ENCODE data around the gene LHX4.
A peak's percentile ranks its signal among the peaks of the same experiment; 100 is the strongest.

The LHX4 gene

DNA sequence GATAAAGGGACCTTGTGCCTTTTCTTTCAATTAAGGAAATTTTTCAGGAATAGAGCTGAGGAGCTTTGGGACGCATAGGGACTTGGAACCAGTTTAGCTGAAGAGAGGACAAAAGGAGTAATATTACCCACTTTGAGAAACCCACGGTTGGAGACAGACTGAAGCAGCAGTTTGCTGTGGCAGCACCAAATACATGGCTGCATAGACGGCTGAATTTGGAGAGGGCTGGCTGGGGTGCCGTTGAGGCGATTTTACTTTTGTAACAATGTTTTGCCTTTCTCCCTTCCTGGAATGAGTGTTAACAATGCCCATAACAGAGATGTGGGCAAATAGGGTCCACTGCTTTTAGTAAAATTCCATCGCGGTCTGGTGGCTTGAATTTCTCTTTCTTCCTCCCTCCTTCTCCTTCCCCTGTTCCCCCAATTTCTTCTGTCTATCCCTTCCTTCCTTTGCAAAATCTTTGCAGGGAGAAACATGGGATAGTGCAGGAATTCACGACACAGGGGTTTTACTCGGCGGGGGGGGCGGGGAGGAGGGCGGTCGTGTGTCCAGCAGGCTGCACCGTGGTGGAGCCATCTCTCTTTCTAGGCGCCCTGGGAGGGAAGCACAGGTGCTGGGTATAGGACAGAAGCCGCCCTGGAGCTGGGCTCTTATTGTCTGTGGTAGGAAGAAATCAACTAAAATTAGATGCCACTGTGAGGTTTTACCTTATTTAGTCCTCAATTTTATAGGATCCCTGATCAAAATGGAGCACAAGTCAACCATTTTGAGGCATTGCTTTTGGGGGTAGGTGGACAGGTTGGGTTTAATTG is 6.8 kb downstream of the LHX4 start:
- in situ Hi-C loops (cut with MboI; ENCODE audit: low pct_unique_long_range_greater_than_20kb, low sequenced_read_pairs) = no loop called here
- no peak for DNase-seq

DNA sequence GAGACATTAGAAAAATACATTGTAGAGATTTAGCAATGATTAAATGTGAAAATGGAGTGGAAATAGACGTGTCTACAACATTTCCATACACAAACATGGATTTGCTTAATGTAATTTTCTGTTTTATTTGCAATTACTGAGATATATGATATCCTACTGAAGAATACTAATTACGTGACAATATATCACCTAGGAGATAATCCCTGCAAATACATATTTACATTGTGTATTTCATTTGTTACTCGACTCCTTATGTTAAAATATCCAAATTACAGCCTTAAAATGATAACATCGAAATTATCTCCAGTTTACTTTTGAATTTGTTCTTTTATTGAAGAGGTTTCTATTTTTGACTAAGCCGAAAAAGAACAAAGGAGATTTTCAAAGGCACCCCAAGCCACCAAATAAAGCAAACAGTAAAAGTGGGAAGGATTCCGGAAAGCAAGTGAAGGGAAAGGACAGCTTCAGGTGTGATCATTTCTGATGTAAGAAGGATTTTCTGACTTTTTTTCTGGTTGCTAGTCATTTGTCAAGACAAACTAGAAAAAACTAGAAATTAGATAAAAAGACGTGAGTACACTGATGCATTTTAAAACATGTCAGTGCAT is 7.9 kb downstream of the LHX4 start:
- no peak for DNase-seq
- in situ Hi-C loops (cut with MboI; ENCODE audit: low pct_unique_long_range_greater_than_20kb, low sequenced_read_pairs) = no loop called here

DNA sequence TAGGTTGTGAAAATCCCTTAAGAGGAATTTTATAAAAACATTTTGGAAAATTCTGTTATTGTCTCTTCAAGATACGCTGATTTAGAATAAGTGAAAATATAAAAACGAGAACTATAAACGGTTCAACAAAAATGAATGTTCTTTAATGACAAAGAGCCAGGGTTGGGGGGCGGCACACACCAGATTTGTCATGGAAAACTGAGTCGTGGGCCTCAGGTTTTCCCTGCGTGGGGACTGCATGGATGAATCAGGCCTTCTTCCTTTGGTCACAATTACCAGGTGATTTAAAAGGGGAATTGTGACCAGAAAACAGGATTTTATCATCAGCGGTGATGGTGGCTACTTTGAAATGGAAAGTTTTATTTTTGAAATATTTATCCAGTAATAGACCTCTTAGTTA is 8.6 kb downstream of the LHX4 start:
- in situ Hi-C loops (cut with MboI; ENCODE audit: low pct_unique_long_range_greater_than_20kb, low sequenced_read_pairs) = no loop called here
- no peak for DNase-seq

DNA sequence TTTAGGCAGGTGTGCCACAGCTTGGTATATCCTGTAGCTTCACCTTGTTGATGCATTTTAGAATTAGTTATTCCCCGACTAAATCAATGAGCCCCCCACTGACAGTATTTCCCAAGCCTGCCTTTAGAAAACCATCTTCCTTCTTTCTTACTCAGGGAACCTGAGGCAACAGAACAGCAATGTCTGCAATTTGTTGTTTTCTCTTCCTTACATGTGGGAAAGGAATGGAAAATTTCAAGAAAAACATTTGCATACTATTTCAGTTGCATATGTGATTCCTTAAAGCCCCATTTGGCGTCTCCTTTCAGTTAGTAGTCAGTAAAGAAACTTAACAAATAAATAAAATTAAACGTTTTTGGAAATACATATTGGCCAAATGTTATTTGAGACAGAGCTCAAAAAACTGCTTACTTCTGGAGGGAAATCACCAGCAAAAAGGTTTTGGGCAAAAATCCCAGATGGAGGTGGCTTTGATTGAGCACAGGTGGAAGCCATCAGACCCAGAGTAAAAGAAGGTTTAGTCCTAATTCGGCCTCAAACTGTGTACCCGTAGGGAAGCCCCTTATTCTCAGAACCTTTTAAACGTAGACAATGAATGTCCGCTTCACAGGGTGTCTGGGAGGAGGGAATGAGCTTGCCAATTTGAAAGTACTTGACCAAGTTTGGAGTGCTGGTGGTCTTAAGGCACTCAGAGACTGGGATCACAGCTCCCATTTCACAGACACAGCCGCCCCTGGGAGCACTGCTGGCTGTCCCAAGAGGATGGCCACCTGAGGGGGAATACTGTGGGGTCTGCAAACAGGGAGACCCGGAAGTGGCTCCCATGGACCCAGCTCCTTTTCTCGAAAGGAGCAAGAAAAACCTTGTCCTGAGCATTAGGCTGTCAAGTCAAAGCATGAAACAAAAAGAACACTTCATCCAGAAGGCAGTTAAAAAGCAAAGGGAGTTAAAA is 9.4 kb downstream of the LHX4 start:
- in situ Hi-C loops (cut with MboI; ENCODE audit: low pct_unique_long_range_greater_than_20kb, low sequenced_read_pairs) = no loop called here
- DNase-seq = no peak

DNA sequence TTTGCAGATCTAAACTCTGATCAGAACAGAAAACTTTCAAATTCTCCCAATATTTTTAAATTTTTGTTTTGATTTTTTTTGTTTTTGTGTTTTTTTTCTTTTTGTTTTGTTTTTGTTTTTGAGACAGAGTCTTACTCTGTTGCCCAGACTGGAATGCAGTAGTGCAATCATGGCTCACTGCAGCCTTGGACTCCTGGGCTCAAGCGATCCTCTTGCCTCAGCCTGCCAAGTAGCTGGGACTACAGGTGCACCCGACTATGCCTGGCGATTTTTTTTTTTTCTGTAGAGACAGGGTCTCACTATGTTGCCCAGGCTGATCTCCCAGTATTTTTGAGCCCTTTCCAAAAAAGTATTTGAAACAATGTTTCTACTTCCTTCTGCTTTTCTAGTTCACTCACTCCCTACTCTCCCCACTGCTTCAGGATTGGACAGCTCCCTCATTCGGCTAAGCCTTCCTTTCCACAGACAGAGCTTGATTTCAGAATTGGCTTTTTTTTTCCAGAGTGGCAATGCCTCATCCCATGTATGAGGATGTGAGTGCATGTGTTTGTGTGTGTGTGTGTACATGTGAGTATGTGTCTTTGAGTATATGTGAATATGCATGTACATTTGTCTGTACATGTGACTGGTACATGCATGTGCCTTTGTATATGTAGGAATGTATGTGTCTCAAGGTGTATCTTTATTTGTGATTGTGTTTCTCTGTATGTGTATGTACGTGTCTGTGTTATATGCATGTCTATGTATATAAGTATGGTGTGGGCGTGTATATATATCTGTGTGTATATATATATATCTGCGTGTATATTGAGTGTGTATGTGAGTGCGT is 11.9 kb downstream of the LHX4 start:
- peak; percentile 65 for DNase-seq

DNA sequence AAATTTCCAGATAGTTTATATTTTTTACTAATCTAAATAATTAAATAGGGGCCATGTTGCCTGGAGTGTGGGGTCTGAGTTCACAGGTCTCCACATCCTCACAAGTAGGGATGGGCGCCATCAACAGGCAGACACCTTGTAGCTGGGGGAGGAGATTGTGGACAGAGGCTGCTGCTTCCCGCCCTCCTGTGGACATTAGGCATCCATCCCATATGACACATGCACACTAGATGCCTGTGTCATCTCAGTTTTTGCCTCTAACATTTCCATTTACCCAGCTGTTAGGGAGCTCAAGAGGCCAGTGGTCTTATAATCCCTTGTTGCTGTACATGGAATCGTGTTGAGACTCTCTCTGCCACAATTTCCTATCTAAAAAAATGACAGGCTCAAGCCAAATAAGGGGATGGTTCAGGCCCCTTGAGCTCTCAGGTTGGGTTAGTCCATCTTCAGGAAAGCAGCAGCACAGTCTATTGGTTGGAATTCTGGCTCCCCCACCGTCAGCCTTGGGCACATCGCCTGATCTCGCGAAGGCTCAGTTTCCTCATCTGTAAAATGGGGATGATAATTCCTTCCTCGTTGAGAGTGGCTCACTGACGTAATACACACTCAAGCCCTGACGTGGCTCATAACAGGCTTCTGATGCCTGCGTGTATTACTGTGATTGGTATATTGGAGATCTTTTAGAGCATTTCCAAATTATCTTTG is 13.6 kb downstream of the LHX4 start:
- in situ Hi-C loops (cut with MboI; ENCODE audit: low pct_unique_long_range_greater_than_20kb, low sequenced_read_pairs) = no loop called here
- no peak for DNase-seq

More for the DNA sequence above, 11.9 kb downstream of the LHX4 start:
- in situ Hi-C loops (cut with MboI; ENCODE audit: low pct_unique_long_range_greater_than_20kb, low sequenced_read_pairs) = no loop called here

DNA sequence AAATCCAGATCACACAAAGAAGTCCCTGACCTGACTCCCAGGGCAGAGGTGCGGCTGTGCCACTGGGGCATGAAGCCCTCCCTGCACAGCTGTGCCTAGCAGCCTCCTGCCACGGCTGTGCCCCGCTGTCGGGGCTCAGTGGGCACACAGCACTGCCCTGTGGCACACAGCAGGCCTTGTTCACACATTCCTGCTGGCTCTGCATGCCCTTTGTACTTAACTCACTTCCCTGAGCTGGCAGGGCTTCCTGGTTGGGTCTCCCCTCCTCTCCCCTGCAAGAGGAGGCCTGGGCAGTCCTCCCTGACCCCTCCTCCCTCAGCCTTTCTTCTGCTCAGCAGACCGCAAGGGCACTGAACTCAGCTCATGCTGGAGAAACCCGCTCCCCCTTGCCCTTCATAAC is 14.8 kb downstream of the LHX4 start:
- no peak for DNase-seq
- in situ Hi-C loops (cut with MboI; ENCODE audit: low pct_unique_long_range_greater_than_20kb, low sequenced_read_pairs) = no loop called here

DNA sequence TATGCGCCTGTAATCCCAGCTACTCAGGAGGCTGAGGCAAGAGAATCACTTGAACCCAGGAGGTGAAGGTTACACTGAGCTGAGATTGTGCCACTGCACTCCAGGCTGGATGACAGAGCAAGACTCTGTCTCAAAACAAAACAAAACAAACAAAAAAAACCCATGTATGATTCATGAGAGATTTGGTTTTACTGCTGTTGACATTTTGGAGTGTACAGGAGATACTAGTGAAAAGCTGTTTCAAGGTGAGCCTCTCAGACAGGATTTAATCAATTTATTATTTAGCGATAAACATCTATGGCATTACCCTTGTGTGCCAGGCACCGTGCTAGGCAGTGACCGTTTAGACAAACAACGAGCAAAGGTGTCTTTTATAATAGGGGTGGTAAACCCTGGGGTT is 16.5 kb downstream of the LHX4 start:
- DNase-seq = no peak
- in situ Hi-C loops (cut with MboI; ENCODE audit: low pct_unique_long_range_greater_than_20kb, low sequenced_read_pairs) = no loop called here

DNA sequence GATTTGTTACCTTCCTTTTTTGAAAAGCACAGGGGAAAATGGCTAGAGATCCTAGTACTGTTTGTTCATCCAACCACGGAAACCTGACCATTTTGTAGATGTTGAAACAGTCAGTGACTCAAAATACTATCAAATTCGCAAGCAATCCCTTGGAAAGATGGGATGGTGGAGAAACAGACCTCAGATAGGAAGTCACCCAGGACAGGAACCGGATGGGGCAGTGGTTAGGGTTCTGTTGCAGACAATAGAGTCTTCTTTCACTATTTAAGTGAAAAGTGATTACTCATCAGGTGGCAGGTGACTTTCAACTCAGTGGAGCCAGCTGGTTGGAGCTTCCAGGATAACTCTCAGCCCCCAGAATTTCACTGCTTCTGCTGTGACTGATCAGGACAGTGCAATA is 17.0 kb downstream of the LHX4 start:
- DNase-seq = no peak
- in situ Hi-C loops (cut with MboI; ENCODE audit: low pct_unique_long_range_greater_than_20kb, low sequenced_read_pairs) = no loop called here

DNA sequence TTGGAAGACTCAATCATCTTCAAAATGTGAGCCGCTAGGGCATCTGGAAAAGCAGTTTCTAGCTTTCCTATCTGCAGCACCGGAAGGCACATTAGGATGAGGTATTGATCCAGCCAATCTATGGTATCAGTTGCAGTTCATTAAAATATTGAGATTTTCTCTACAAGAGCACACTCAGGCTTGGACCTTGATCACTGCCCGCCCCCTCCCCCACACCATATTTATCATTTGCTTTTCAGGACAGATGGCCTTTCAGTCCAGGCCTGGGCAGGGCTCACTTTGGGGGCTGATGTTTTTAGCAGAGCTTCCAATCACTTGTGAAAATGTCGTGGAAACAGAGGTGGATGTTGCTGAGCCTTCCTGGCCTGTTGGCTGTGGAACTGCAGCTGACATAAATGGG is 17.5 kb downstream of the LHX4 start:
- no peak for DNase-seq
- in situ Hi-C loops (cut with MboI; ENCODE audit: low pct_unique_long_range_greater_than_20kb, low sequenced_read_pairs) = no loop called here

DNA sequence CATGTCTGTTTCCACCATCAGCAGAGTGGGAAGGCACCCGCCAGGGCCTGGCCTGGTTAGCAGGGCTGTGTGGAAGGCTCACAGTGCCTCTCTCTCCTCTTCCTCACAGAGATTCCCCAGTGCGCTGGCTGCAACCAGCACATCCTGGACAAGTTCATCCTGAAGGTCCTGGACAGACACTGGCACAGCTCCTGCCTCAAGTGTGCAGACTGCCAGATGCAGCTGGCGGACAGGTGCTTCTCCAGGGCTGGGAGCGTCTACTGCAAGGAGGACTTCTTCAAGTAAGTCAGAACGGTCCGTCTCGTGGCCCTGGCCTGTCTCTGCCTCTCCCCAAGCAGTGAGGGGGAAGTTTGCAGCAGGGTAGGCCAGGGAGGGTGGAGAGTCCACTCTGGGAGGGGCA is 18.1 kb downstream of the LHX4 start:
- no peak for DNase-seq
- in situ Hi-C loops (cut with MboI; ENCODE audit: low pct_unique_long_range_greater_than_20kb, low sequenced_read_pairs) = no loop called here

DNA sequence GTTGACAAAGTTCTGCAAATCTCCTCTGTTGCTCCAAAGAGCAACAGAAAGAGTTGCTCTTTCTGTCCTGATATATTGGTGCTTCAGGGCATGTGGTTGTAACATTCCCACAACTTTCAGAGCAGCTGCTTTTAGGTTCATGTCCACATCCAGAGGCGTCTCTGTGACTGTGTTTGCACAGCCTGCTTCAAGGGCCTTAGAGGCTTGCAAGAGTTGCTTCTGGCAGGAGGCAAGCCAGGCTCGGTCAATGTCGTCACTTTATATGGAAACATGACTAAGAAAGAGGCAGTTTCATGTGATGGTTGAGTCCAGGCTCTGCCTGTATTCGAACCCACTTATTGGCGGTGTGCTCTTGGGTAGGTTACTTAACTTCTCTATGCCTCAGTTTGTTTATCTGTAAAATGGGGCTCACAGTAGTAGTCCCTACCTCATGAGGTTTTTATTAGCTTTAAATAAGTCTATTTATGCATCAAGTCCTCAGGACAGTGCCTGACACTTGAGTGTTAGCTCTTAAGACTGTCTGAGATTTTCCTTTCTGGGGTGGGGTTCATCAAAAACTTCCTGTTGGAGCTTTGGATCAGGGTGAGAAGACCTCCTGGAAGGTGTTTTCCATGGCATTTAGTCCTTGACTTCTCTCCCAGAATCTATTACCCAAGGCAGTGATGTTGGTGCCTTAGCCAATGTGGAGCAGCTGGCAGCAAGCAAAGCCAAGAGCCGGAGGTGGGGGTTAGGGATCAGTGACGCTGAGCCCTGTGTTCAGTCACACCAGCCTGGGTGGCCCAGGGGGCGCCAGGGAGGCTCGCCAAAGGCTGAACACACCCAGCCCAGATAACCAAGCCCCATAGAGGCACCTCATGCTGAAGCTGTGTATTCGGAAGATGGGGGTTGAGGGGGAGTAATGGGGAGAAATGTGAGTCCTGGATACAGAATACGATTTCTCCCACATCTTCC is 18.9 kb downstream of the LHX4 start:
- DNase-seq = peak; percentile 27

DNA sequence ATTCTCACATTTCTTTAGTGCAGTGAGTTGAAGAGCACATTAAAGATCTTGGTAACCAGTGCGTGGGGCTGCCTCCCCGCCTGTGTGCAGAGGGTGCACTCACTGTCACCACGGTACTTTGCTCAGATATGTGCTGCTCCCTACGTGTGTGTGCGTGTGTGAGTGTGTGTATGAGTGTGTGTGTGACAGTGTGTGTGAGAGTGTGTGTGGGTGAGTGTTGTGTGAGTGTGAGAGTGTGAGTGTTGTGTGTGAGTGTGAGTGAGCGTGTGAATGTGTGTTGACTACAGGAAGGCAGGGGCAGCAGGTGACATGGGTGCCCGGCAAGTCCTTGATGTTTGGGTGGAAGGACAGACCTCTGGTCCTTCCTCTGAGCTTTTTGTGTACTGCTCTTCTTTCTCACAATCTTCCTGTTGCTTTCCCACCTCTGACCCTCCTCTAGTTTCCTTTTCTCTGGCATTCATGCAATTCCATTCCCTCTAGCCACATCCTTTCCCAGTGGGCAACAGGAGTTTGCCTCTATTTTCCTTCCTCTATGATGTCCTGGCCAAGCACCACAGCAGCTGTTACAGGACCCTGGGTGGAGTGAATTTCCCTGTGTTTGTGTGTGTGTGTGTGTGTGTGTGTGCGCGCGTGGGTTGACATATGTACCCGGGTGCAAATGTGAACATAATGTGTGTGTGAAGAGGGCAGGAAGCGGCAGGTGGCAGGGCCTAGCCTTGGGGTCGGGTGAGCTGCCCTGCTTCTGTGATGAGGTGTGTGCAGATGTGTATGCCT is 19.8 kb downstream of the LHX4 start:
- in situ Hi-C loops (cut with MboI; ENCODE audit: low pct_unique_long_range_greater_than_20kb, low sequenced_read_pairs) = loop anchor here (10.0 kb wide), 1 partner anchor 235 kb away; no protein-coding TSS in a partner anchor

More for the DNA sequence above, 18.9 kb downstream of the LHX4 start:
- in situ Hi-C loops (cut with MboI; ENCODE audit: low pct_unique_long_range_greater_than_20kb, low sequenced_read_pairs) = no loop called here

DNA sequence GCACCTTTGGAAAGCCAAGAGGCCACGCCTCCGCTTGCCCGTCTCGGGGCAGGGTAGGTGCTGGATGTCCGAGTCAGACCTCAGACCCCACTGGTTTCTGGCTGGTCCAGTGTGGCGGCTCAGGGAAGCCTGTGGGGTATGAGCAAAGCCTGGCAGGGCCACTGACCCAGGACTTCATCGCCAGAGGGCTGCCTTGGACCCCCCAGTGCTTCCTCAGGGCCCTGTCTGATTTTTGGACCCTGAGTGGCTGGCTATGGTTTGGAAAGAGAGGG is 20.4 kb downstream of the LHX4 start:
- in situ Hi-C loops (cut with MboI; ENCODE audit: low pct_unique_long_range_greater_than_20kb, low sequenced_read_pairs) = loop anchor here (10.0 kb wide), 1 partner anchor 234 kb away; no protein-coding TSS in a partner anchor
- DNase-seq = no peak

More for the DNA sequence above, 19.8 kb downstream of the LHX4 start:
- no peak for DNase-seq

DNA sequence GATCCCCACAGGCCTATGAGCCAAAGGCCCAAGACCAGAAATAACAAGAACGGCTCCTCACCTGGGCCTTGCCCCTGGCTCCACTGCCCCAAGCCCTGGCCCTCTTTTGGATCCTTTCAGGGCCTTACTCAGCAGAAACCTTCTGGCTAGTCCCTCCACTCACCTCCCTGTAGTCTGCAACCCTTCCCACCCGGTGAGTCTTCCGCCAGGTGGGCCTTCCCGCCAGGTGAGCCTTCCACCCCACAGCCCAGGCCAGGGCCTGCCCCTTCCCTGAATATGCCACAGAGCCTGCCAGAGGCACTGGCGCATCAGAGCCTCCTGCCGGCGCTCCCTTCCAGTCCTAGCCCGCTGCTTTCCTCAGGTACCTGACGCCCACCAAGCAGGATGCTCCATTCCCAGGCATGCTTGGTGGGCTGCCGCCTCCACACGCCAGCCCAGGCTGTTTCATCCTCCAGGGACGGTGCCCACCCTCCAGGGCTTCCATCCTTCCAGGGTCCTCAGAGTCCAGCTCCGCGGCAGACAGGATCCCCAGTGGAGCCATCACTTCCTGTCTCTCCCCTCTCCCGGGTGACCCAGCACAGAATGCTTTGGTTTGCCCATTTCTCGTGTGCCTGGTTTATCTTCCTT is 20.9 kb downstream of the LHX4 start:
- in situ Hi-C loops (cut with MboI; ENCODE audit: low pct_unique_long_range_greater_than_20kb, low sequenced_read_pairs) = loop anchor here (10.0 kb wide), 1 partner anchor 234 kb away; no protein-coding TSS in a partner anchor
- DNase-seq = no peak
